Body of pancreas (tissue), 4 donors: ENCODE data around the gene NPTX1. TPM values are rescaled to one million over a fixed set of nuclear protein-coding genes. Genes with fewer than 3 reads are reported as not detected.

Source experiments
- ATAC-seq: fragments of 150-250 bp; one replicate; pipeline ENCODE4 v1.9.1; 2016
- DNase-seq, 4 donors: peaks; one replicate each; pipeline ENCODE4 v3.0.0-alpha.2; 2019
- H3K27ac ChIP-seq, 4 donors: fragments of 200-600 bp; sonication (generic); 1 replicate in 3 of 4; 2 replicates in 1 of 4; pipeline versions ENCODE4 v1.5.1 to v1.6.1; 2016 to 2019; ENCODE audit warnings: mild to moderate bottlenecking in 1 of 4, mixed read lengths in 1 of 4, moderate library complexity in 1 of 4
- H3K27me3 ChIP-seq, 2 donors: fragments of 200-600 bp; sonication (generic); one replicate each; pipeline ENCODE4 v1.6.0; 2016; ENCODE audit warnings: mild to moderate bottlenecking in 1 of 2
- H3K36me3 ChIP-seq, 2 donors: fragments of 200-600 bp; sonication (generic); replicated peaks in 1 of 2; 2 replicates each; pipeline ENCODE4 v1.5.1; 2016; ENCODE audit warnings: low read depth in 2 of 2; ENCODE audit not compliant: insufficient read depth in 1 of 2
- H3K4me1 ChIP-seq: fragments of 200-600 bp; sonication (generic); one replicate; pipeline ENCODE4 v1.6.0; 2016
- H3K4me3 ChIP-seq, 2 donors: fragments of 200-600 bp; sonication (generic); 1 replicate in 1 of 2; 2 replicates in 1 of 2; pipeline ENCODE4 v1.5.1; 2016 to 2019
- H3K9me3 ChIP-seq, 3 donors: fragments of 200-600 bp; sonication (generic); 1 replicate in 2 of 3; 2 replicates in 1 of 3; pipeline ENCODE4 v1.5.1; 2016
- POLR2A ChIP-seq, 3 donors: fragments of 450-650 bp; IDR thresholded peaks; one replicate each; pipeline ENCODE4 v1.6.1; 2016; ENCODE audit warnings: antibody characterized with exemption in 3 of 3, mild to moderate bottlenecking in 2 of 3
- WGBS, 2 donors: methylation state at CpG; one replicate each; pipeline ENCODE4 v1.1.5; 2017; 5-methylcytosine and 5-hydroxymethylcytosine counted together
- intact Hi-C: fragments of 100-400 bp; cut with DNase I; formaldehyde crosslinking; loops from one replicate; pipeline ENCODE4 v1.15.1; 2023
- total RNA-seq, 2 donors: library from RNA; depleted of rRNA; stranded (reverse); fragments of >200 nt; gene quantifications; one replicate each; pipeline ENCODE4 v1.1.0, GENCODE V29; 2016
- TF ChIP-seq, protein P1 (sequence below), 7 experiments: fragments of 450-650 bp in 4 of 7; fragments of 200-600 bp in 3 of 7; sonication (generic) in 3 of 7; IDR thresholded peaks; one replicate each; pipeline ENCODE4 v1.5.1; 2016 to 2019; ENCODE audit warnings: antibody characterized with exemption in 7 of 7

The NPTX1 gene
- total RNA-seq, 2 donors from 2014 or later, result 0.26 TPM; not detected in 1

- no peak for TF ChIP-seq POLR2A (IDR thresholded peaks at IDR 0.05)
- TF ChIP-seq, protein P1, sequence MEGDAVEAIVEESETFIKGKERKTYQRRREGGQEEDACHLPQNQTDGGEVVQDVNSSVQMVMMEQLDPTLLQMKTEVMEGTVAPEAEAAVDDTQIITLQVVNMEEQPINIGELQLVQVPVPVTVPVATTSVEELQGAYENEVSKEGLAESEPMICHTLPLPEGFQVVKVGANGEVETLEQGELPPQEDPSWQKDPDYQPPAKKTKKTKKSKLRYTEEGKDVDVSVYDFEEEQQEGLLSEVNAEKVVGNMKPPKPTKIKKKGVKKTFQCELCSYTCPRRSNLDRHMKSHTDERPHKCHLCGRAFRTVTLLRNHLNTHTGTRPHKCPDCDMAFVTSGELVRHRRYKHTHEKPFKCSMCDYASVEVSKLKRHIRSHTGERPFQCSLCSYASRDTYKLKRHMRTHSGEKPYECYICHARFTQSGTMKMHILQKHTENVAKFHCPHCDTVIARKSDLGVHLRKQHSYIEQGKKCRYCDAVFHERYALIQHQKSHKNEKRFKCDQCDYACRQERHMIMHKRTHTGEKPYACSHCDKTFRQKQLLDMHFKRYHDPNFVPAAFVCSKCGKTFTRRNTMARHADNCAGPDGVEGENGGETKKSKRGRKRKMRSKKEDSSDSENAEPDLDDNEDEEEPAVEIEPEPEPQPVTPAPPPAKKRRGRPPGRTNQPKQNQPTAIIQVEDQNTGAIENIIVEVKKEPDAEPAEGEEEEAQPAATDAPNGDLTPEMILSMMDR (IDR thresholded peaks at IDR 0.05), result no peak
- intact Hi-C loops, result no loop called here
- Histone ChIP-seq H3K9me3 (no peaks in the 10 kb centered on the region), H3K4me1 (no peaks in the 10 kb centered on the region), H3K36me3 (no peaks in the 10 kb centered on the region), H3K27me3 (no peaks in the 10 kb centered on the region), H3K27ac (no peak overlapping the region), H3K4me3 (no peak overlapping the region)
- DNase-seq (no peak), ATAC-seq (no peak)
- 74 to 80% methylated on average over 3 to 9 of the region's 9 CpGs for whole genome bisulfite sequencing, 2 donors
These were observed 36.9 kb downstream of the NPTX1 start for GRCh38 chr17:80439499-80439898.

DNA sequence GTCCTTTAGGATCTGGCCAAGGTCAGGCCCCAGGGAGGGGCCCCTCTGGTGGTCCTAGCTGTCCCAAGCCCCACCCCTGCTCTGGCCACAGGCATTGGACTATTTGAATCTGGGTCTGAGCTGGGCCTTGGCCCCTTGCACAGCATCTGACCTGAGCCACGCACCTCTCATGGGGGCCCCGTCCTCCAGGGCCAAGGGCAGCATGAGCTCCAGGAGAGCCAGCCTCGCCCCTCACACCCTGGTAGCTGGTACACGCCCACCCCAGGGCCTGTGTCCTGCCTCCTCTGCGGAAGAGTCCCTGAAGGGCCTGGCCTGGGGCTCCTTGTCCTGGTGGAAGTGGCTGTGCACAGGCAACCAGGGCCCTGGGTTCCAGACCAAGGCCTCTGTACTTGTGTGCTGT lies 37.6 kb downstream of the NPTX1 start:
- no peak for TF ChIP-seq POLR2A (IDR thresholded peaks at IDR 0.05)
- TF ChIP-seq, protein P1 (IDR thresholded peaks at IDR 0.05), result no peak
- Histone ChIP-seq H3K4me1 (no peaks in the 10 kb centered on the region), H3K27me3 (no peaks in the 10 kb centered on the region), H3K27ac (no peak overlapping the region), H3K9me3 (no peaks in the 10 kb centered on the region), H3K36me3 (no peaks in the 10 kb centered on the region), H3K4me3 (no peak overlapping the region)
- ATAC-seq (no peak), DNase-seq (no peak)
- 82% methylated on average over 5 of the region's 5 CpGs; no CpG with 5 or more reads in 1 of the 2 donors for WGBS, 2 donors
- intact Hi-C loops, result no loop called here

DNA sequence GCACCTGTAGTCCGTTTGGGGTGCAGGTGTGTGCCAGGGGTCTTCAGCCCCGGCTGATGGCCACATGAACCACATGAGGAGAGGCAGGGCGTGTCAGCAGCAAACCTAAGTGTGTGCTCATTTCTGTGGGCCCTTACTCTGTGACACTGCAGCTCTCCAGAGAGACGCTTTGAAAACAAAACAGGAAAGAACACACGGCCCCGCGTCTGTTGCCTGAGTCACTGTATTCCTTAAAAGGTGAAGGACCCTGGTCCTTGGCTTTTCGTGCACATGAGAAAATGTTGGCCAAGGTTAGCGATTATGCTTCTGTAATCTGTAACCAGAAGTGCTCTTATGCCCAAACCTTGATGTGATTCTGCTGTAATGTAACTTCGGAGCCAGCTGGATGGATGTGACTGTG lies 38.9 kb downstream of the NPTX1 start:
- intact Hi-C loops, result no loop called here
- Histone ChIP-seq H3K36me3 (no peaks in the 10 kb centered on the region), H3K27ac (no peak overlapping the region), H3K9me3 (no peaks in the 10 kb centered on the region), H3K4me3 (no peak overlapping the region), H3K4me1 (peaks cover 6% of the 10 kb centered on the region), H3K27me3 (no peaks in the 10 kb centered on the region)
- 82 to 84% methylated on average over 5 to 10 of the region's 10 CpGs for WGBS, 2 donors
- ATAC-seq, result no peak
- no peak for DNase-seq
- no peak for TF ChIP-seq POLR2A (IDR thresholded peaks at IDR 0.05)
- TF ChIP-seq, protein P1 (IDR thresholded peaks at IDR 0.05), result no peak

DNA sequence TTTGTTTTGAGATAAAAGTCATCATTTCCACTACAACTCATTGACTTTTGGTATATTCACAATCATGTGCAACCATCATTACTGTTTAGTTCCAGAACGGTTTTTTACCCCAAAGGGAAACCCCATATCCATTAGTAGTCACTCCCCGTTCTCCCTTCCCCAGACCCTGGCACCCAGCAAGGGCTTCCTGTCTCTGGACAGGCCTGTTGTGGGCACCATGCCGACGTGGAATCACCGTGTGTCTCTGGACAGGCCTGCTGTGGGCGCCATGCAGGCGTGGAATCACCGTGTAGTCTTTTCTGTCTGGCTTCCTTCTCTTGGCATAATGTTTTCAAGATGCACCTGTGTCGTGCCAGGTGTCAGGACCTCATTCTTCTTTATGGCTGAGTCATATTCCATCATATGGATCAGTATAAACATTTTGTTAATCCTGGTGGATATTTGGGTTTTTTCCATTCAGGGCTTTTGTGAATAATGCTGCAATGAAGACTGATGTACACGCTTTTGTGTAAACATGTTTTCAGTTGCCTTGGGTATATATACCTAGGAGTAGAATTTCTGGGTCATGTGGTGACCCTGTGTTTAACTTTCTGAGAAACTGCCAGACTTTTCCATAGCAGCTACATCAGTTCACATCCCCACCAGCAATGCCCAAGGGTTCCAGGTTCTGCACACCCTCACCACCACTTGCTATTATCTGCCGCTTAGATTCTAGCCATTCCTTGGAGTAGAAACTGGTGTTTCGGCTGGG lies 42.3 kb downstream of the NPTX1 start:
- intact Hi-C loops, result no loop called here
- Histone ChIP-seq H3K9me3 (no peaks in the 10 kb centered on the region), H3K4me1 (peaks cover 7% of the 10 kb centered on the region), H3K27me3 (no peaks in the 10 kb centered on the region), H3K4me3 (no peak overlapping the region), H3K36me3 (no peaks in the 10 kb centered on the region), H3K27ac (no peak overlapping the region)
- DNase-seq, result no peak
- TF ChIP-seq, protein P1 (IDR thresholded peaks at IDR 0.05), result no peak
- no peak for TF ChIP-seq POLR2A (IDR thresholded peaks at IDR 0.05)
- WGBS, 2 donors, result 82 to 84% methylated on average over 12 of the region's 12 CpGs
- ATAC-seq, result no peak
